Left lung (tissue), 10 donors: ENCODE results near the gene IMMP1L. TPM values are rescaled to one million over a fixed set of nuclear protein-coding genes. Genes with fewer than 3 reads are reported as not detected.

Experiments
- ATAC-seq: fragments of 200-7000 bp; cut with Tn5 transposase; one replicate; pipeline ENCODE4 v1.9.1; 2020; ENCODE audit warnings: moderate library complexity
- DNase-seq, 4 donors: peaks; one replicate each; pipeline ENCODE4 v3.0.0-alpha.2; 2013 to 2020
- H3K27ac ChIP-seq, 2 donors: fragments of 200-600 bp; sonication (generic) in 1 of 2; one replicate each; pipeline versions ENCODE4 v1.5.0 to v1.8.0; 2020 to 2021
- H3K27me3 ChIP-seq, 2 donors: fragments of 200-600 bp; sonication (generic) in 1 of 2; one replicate each; pipeline versions ENCODE4 v1.5.0 to v1.8.0; 2020 to 2021
- H3K36me3 ChIP-seq, 2 donors: fragments of 200-600 bp; sonication (generic) in 1 of 2; one replicate each; pipeline versions ENCODE4 v1.5.0 to v1.8.0; 2020 to 2021
- H3K4me1 ChIP-seq, 2 donors: fragments of 200-600 bp; one replicate each; pipeline ENCODE4 v1.8.0; 2021
- H3K4me3 ChIP-seq, 2 donors: fragments of 200-600 bp; sonication (generic) in 1 of 2; one replicate each; pipeline versions ENCODE4 v1.5.0 to v1.8.0; 2020 to 2021; ENCODE audit warnings: mild to moderate bottlenecking in 1 of 2
- H3K9me3 ChIP-seq, 2 donors: fragments of 200-600 bp; sonication (generic) in 1 of 2; one replicate each; pipeline versions ENCODE4 v1.5.0 to v1.8.0; 2020 to 2021
- intact Hi-C, 2 donors: fragments of 100-400 bp; cut with DNase I; formaldehyde crosslinking; loops; one replicate each; pipeline versions ENCODE4 v1.11.2 to v1.14.2; 2022
- polyA plus RNA-seq, 6 donors: library from polyadenylated mRNA; unstranded; fragments of 120-200 nt; gene quantifications; one replicate each; pipeline ENCODE4 v1.2.1, GENCODE V29; 2013; ENCODE audit not compliant: insufficient read length in 6 of 6
- total RNA-seq, 2 donors: library from RNA; stranded (reverse); fragmentation: NEBNext Ultra II Directional; extraction: Animal tissue kit (Norgen Biotek cat#: 25700); gene quantifications; one replicate each; pipeline ENCODE4 v1.2.1, GENCODE V29; 2021
- TF ChIP-seq, protein P1 (sequence below), 2 donors: fragments of 200-600 bp; sonication (generic) in 1 of 2; IDR thresholded peaks; one replicate each; pipeline versions ENCODE4 v1.5.0 to v1.8.0; 2021; ENCODE audit warnings: antibody characterized with exemption in 2 of 2
- donor health status: DM: no; HTN: yes; CAD: no.
- donor health status: DM: no; HTN: no; CAD: no.

Gene IMMP1L
- total and polyA plus RNA-seq, 8 donors = 15.8 to 51.3 (median 44.4) TPM

DNA sequence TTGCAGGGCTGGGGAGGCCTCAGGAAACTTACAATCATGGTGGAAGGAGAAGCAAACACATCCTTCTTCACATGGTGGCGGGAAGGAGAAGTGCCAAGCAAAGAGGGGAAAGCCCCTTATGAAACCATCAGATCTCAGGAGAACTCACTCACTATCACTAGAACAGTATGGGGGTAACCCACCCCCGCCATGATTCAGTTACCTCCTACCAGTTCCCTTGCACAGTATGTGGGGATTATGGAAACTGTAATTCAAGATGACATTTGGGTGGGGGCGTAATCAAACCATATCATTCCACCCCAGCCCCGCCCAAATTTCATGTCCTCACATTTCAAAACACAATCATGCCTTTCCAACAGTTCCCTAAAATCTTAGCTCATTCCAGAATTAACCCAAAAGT is 16.2 kb downstream of the IMMP1L start:
- Histone ChIP-seq H3K27ac (no peak overlapping the region), H3K4me3 (no peak overlapping the region), H3K9me3 (no peaks in the 10 kb centered on the region), H3K36me3 (no peaks in the 10 kb centered on the region), H3K4me1 (no peaks in the 10 kb centered on the region), H3K27me3 (no peaks in the 10 kb centered on the region)
- DNase-seq (no peak), ATAC-seq (no peak)
- TF ChIP-seq, protein P1, sequence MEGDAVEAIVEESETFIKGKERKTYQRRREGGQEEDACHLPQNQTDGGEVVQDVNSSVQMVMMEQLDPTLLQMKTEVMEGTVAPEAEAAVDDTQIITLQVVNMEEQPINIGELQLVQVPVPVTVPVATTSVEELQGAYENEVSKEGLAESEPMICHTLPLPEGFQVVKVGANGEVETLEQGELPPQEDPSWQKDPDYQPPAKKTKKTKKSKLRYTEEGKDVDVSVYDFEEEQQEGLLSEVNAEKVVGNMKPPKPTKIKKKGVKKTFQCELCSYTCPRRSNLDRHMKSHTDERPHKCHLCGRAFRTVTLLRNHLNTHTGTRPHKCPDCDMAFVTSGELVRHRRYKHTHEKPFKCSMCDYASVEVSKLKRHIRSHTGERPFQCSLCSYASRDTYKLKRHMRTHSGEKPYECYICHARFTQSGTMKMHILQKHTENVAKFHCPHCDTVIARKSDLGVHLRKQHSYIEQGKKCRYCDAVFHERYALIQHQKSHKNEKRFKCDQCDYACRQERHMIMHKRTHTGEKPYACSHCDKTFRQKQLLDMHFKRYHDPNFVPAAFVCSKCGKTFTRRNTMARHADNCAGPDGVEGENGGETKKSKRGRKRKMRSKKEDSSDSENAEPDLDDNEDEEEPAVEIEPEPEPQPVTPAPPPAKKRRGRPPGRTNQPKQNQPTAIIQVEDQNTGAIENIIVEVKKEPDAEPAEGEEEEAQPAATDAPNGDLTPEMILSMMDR (IDR thresholded peaks at IDR 0.05) = no peak
- intact Hi-C loops = no loop called here

DNA sequence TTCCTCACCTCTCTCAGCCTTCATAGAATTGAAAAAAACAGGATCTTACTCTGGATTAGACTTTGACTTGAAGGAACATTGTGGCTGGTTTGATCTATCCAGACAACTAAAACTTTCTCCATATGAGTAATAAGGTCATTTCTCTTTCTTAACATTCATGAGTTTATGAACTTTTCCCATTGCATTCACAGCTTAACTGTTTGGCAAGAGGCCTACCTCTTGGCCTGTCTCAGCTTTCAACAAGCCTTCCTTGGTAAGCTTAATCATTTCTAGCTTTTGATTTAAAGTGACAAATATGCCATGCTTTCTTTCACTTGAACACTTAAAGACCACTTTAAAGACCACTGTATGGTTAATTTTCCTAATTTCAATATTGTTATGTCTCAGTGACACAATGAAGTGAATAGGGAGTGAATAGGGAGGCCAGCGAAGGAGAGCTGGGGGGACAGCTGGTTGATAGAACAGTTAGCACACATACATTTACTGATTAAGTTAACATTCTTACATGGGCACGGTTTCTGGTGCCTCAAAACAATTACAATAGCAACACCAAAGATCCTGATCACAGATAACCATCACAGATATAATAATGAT is 17.0 kb downstream of the IMMP1L start:
- intact Hi-C loops = no loop called here
- DNase-seq (peak in 1 of 4 donors; percentile 22), ATAC-seq (no peak)
- no peak overlapping the region for H3K27ac ChIP-seq
- H3K36me3 ChIP-seq = no peaks in the 10 kb centered on the region
- TF ChIP-seq, protein P1 (IDR thresholded peaks at IDR 0.05) = no peak
- no peak overlapping the region for H3K4me3 ChIP-seq
- H3K9me3 ChIP-seq = no peaks in the 10 kb centered on the region
- no peaks in the 10 kb centered on the region for H3K27me3 ChIP-seq
- H3K4me1 ChIP-seq = no peaks in the 10 kb centered on the region

DNA sequence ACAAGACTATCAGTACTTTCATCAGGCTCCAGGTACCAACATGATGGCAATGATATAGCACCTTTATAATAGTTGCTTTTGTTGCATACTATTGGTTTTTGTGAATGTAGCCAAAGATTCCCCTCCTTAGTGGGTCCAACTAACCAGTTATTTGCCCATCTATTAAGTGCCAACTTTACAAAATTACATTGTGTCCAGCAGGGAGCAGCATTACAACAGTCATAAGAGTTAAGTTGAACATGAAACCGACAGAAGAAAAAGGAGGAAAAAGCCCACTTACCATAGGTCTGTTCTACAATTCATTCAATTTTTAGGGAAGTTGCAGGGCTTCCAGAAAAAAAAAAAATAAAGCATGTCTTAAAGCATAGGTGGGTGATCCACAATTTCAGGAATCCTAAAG is 21.6 kb downstream of the IMMP1L start:
- TF ChIP-seq, protein P1 (IDR thresholded peaks at IDR 0.05) = peak; percentile 17 to 22
- intact Hi-C loops = no loop called here
- peak; percentile 51 for ATAC-seq
- no peaks in the 10 kb centered on the region for H3K9me3 ChIP-seq
- no peak overlapping the region for H3K27ac ChIP-seq
- DNase-seq = peak in 1 of 4 donors; percentile 45
- H3K4me1 ChIP-seq = no peaks in the 10 kb centered on the region
- no peaks in the 10 kb centered on the region for H3K36me3 ChIP-seq
- no peak overlapping the region for H3K4me3 ChIP-seq
- H3K27me3 ChIP-seq = no peaks in the 10 kb centered on the region

DNA sequence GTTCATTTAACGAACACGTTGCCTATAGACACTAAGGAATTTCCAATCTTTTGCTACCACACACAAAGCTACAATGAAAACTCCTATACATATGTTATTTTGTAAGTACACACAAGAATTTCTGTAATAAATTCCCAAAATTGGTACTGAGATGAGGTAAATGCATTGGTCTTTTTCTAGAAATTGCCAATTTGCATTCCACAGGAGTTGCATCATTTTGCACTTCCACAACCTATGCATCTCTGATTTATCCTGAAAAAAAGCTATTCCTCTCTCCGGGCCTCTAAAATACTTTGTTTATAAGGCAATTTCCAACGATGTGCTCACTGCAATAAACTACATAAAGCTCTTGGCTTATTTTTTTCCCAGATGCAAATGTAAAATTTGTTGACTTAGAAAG is 24.9 kb downstream of the IMMP1L start:
- TF ChIP-seq, protein P1 (IDR thresholded peaks at IDR 0.05) = no peak
- Histone ChIP-seq H3K4me3 (no peak overlapping the region), H3K27ac (no peak overlapping the region), H3K36me3 (no peaks in the 10 kb centered on the region), H3K9me3 (no peaks in the 10 kb centered on the region), H3K27me3 (no peaks in the 10 kb centered on the region), H3K4me1 (no peaks in the 10 kb centered on the region)
- intact Hi-C loops = no loop called here
- DNase-seq = no peak
- no peak for ATAC-seq

DNA sequence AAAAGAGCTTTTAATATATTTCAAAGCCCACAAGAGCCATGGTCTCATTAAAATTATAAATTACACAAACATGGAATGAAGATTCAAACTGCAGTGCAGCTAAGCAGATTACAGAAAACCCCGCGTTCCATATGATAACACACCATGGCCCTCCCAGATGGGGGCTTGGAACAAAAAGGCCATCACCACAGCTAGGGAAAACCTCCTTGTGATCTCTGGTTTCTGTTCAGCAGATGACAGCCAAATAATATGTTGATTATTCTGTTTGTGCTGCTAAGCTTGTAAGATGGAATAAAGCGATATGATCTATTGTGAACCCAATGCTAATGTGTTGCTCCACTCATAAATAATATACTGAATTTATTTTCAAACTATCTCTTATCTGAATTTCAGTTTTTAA is 28.5 kb downstream of the IMMP1L start:
- intact Hi-C loops = no loop called here
- TF ChIP-seq, protein P1 (IDR thresholded peaks at IDR 0.05) = no peak
- Histone ChIP-seq H3K27ac (no peak overlapping the region), H3K4me1 (no peaks in the 10 kb centered on the region), H3K27me3 (no peaks in the 10 kb centered on the region), H3K4me3 (no peak overlapping the region), H3K36me3 (no peaks in the 10 kb centered on the region), H3K9me3 (no peaks in the 10 kb centered on the region)
- ATAC-seq (no peak), DNase-seq (no peak)
